HG03558 (cell line): Measurements from ENCODE around the gene MNX1.

Experiments
- ATAC-seq: cut with Tn5 transposase; IDR thresholded peaks from one replicate; pipeline ENCODE4 v1.9.1; 2021; ENCODE audit warnings: moderate number of reproducible peaks; ENCODE audit not compliant: unreplicated experiment; ENCODE audit errors: extremely low read depth

Gene MNX1

GRCh38 chr7:156985101-156985992 lies 25.1 kb downstream of the MNX1 start:
- no peak for ATAC-seq

- ATAC-seq: no peak
These were observed 26.1 kb downstream of the MNX1 start for GRCh38 chr7:156984174-156984891.

DNA sequence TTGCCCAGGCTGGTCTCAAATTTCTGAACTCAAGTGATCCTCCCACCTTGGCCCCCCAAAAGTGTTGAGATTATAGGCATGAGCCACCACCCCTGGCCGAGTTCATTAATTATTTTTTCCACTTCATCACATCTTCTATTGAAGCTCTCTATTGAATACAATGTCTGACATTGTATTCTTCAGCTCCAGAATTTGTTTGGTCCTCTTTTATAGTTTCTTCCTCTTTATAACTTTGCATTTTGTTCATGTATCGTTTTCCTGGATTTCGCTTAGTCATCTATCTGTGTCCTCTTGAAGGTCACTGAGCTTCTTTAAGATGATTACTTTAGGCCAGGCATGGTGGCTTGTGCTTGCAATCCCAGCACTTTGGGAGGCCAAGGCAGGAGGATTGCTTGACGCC lies 30.8 kb downstream of the MNX1 start:
- no peak for ATAC-seq

DNA sequence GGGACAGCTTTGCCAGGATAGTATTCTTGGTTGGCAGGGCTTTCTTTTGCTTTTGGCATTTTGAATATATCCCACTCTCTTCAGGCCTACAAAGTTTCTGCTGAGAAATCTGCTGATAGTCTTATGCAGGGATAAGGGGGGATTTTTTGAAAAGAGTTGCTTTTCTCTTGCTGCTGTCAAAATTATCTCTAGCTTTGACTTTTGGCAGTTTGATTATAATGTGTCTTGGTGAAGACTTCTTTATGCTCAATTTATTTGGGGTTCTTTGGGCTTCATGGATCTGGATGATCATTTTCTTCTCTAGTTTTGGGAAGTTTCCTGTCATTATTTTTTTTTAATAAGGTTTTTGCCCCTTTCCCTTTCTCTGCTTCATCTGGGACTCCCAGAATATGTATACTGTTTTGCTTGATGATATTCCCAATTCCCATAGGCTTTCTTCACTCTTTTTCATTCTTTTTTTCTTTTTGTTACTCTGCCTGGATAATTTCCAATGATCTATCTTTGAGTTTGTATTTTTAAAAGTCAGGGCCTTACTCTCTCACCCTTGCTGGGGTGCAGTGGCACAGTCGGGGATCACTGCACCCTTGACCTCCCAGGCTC lies 31.4 kb downstream of the MNX1 start:
- ATAC-seq: no peak

DNA sequence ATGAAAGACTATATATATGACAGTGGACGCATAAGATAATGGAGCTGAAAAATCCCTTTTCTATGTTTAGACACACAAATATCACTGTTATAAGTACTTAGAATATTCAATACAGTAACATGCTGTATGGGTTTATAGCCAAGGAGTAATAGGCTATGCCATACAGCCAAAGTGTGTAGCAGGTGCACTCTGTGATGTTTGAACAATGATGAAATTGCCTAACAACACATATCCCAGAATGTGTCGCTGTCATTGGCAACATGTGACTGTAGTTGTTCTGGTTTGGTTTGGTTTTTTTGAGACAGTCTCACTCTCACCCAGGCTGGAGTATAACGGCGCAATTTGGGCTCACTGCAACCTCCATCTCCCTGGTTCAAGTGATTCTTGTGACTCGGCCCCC lies 34.8 kb downstream of the MNX1 start:
- no peak for ATAC-seq

DNA sequence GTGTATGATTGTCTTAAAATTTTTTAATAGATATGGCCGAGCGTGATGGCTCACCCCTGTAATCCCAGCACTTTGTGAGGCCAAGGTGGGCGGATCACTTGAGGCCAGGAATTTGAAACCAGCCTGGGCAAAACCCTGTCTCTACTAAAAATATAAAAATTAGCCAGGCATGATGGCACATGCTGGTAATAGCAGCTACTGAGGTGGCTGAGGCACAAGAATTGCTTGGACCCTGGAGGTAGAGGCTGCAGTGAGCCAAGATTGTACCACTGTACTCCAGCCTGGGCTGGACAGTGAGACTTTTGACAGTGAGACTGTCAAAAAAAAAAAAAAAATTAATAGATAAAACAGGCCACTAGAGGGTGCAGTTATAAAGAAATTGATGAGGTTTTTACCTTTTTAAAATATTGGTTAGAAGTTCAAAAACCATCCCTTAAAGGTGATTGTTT lies 40.5 kb downstream of the MNX1 start:
- no peak for ATAC-seq

GRCh38 chr7:156968183-156968582 lies 42.3 kb downstream of the MNX1 start:
- no peak for ATAC-seq

GRCh38 chr7:156966387-156966786 lies 44.1 kb downstream of the MNX1 start:
- ATAC-seq: no peak

DNA sequence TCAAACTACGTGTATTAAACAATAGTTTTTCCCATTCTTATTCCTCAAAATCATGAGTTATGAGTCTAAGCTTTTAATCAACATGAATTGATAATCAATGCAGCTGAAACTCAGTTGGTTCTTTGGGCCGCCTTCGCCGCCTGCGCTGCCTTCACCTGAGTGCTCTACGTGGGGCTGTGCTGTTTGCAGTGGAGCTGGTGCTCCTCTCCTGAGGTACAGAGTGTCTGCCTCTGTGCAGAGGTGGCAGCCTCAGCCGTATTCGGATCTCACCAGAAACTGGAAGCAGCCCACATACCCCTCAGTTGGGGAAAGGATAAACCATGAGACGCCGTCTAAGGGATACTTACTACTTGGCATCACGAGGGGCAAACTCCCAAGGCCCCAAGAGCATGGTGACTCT lies 45.5 kb downstream of the MNX1 start:
- no peak for ATAC-seq

GRCh38 chr7:156963472-156963871 lies 47.0 kb downstream of the MNX1 start:
- no peak for ATAC-seq

GRCh38 chr7:156962897-156963296 lies 47.6 kb downstream of the MNX1 start:
- ATAC-seq: no peak

- no peak for ATAC-seq
These were observed 48.3 kb downstream of the MNX1 start for GRCh38 chr7:156962145-156962544.

GRCh38 chr7:156956727-156957126 lies 53.7 kb downstream of the MNX1 start:
- ATAC-seq: no peak

DNA sequence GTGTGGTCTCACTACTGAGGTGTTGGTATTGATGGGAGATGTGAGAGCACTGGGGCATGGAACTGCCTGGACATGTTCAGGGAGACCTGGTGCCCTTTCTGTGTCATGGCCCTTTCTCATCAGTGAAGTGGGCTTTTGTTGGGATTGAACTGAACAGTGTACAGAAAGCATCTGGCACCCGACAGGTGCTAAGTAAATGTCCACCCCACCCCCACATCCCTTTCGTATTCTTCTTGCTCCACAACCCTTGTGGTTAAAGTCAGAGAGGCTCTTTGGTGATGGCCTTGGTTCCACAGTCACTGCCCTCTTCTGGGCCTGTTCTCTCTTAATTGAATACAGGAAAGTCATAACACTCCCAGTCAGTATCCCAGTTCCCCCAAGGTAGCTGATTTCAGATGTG lies 55.5 kb downstream of the MNX1 start:
- ATAC-seq: no peak
